HT1080 (cell line): ENCODE data around the gene BMPER. TPM values are rescaled to one million over a fixed set of nuclear protein-coding genes. Genes with fewer than 3 reads are reported as not detected.

ENCODE experiments used
- DNase-seq: peaks from one replicate; pipeline ENCODE4 v3.0.0-alpha.2; 2015; ENCODE audit warnings: low read depth
- total RNA-seq: library from RNA; depleted of rRNA; stranded (reverse); fragments of >200 nt; shearing (Covaris generic); gene quantifications from 2 replicates; pipeline ENCODE4 v1.2.3, GENCODE V29; 2014

The BMPER gene
- total RNA-seq, 1 experiment from 2014 or later: 3.8 TPM

GRCh38 chr7:33921216-33921938, 16.0 kb downstream of the BMPER start:
- DNase-seq: no peak

GRCh38 chr7:33922820-33923219, 17.5 kb downstream of the BMPER start:
- DNase-seq: no peak

GRCh38 chr7:33923440-33924229, 18.3 kb downstream of the BMPER start:
- DNase-seq: no peak

GRCh38 chr7:33926535-33926934, 21.2 kb downstream of the BMPER start:
- DNase-seq: no peak

GRCh38 chr7:33928986-33929385, 23.6 kb downstream of the BMPER start:
- no peak for DNase-seq

- no peak for DNase-seq
Observed at GRCh38 chr7:33932221-33932620, 26.9 kb downstream of the BMPER start.

- DNase-seq: peak; percentile 89
Observed at GRCh38 chr7:33932832-33933468, 27.6 kb downstream of the BMPER start.

- DNase-seq: peak; percentile 89
Observed at GRCh38 chr7:33933611-33934281, 28.4 kb downstream of the BMPER start.

GRCh38 chr7:33934391-33934790, 29.1 kb downstream of the BMPER start:
- no peak for DNase-seq

GRCh38 chr7:33936503-33936902, 31.2 kb downstream of the BMPER start:
- DNase-seq: no peak

- DNase-seq: no peak
Observed at GRCh38 chr7:33937871-33938270, 32.5 kb downstream of the BMPER start.

- DNase-seq: no peak
Observed at GRCh38 chr7:33939121-33939520, 33.8 kb downstream of the BMPER start.

GRCh38 chr7:33940503-33940902, 35.2 kb downstream of the BMPER start:
- no peak for DNase-seq

GRCh38 chr7:33941418-33941817, 36.1 kb downstream of the BMPER start:
- DNase-seq: no peak

- DNase-seq: peak; percentile 11
Observed at GRCh38 chr7:33946094-33946699, 40.9 kb downstream of the BMPER start.

- no peak for DNase-seq
Observed at GRCh38 chr7:33950047-33950714, 44.8 kb downstream of the BMPER start.

GRCh38 chr7:33952824-33953223, 47.5 kb downstream of the BMPER start:
- DNase-seq: no peak

GRCh38 chr7:33958104-33958503, 52.8 kb downstream of the BMPER start:
- no peak for DNase-seq

GRCh38 chr7:33959676-33960075, 54.3 kb downstream of the BMPER start:
- no peak for DNase-seq

- DNase-seq: no peak
Observed at GRCh38 chr7:33961948-33962347, 56.6 kb downstream of the BMPER start.
